Stimulated activated CD4-positive, alpha-beta T cell treated with anti-CD3 and anti-CD28 coated beads, Interleukin-1b, Interleukin-23, amount 100 ng/mL, for 24 hours (primary cell): Measurements from ENCODE around the gene MED28.
"Not testable (repeated sequence)": the region's sequence is repeated elsewhere in the genome, so short reads cannot be mapped to it uniquely, and the experiment has no call there.

ENCODE experiments used
- DNase-seq, 4 experiments: peaks; one replicate each; pipeline ENCODE4 v3.0.0-alpha.2; 2020; ENCODE audit warnings: low read depth in 4 of 4, low spot score in 1 of 4

The MED28 gene, protein sequence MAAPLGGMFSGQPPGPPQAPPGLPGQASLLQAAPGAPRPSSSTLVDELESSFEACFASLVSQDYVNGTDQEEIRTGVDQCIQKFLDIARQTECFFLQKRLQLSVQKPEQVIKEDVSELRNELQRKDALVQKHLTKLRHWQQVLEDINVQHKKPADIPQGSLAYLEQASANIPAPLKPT

DNA sequence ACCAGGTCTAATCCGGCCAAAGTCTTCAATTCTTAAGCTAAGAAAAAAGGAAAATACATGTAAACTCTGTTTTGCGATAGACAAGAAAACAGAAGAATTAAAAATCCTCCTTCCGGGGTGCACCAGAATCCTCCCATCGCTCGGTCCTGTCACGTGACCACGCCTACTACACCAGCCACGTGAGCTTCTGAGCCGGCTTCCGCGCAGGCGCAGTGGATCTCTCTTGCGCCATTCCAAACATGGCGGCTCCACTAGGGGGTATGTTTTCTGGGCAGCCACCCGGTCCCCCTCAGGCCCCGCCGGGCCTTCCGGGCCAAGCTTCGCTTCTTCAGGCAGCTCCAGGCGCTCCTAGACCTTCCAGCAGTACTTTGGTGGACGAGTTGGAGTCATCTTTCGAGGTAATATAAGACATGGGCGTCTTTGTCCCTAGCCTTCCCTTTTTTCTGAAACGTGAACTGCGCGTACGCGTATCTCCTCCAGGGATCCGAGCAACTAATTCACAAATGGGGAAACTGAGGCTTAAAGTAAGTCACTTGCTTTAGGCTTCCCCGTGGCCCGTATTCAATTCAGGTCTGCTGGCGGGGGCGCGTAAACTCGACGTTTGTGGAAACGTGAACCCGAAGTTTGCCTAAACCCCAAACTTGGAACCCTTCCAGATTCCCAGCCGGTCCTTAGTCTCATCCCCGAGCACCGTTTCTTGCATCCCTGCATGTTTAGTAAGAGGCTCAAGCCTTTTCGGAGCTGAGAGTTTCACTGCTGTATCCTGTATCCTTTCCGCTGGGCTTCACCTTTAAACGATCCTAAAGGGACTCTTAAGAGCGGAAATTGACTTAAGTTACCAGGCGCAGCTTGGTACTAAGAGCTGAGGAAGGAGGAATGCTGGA, at the start of gene MED28:
Gene MED28 (plus strand): TSS at position 226 of the 884 bp plus-strand sequence. CDS start 14 bp downstream, at position 240.
- DNase-seq = peak; percentile 91 to 98 (median 92)

DNA sequence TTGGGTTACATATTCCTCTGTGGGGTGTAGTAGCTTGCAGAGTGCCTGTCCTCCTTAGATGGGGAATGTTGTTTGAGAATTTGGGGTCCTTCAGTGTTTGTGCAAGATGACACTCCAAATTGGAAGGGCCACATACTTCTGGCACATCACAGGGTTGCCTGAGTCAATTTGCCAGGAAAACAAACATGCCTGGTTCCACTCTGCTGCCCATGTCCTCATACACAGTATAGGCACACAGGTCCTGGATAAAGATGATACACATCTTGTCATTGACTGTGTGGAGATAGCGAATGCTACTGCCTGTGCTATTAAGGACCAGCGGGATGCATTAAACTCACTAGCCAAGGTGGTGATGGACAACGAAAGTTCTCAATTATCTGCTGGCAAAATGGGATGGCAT, 48.6 kb upstream of the MED28 start:
- DNase-seq = no peak

DNA sequence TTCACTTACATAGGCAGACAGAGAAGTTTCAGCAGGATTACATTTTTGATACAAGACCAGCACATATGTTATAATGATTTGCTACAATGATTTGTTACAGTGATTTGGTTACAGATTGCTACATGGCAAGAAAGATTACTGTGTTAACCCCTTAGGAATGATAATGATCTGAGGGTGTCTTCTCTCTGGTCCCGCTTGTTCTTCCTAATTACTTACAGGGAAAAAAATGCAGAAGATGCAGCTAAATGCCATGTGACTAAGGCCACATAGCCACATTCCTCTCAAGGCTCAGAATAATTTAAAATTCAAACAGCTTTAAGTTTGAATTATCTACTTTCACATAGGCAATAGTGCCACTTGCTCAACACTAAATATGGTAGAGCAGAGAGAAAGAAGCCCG, 47.2 kb upstream of the MED28 start:
- no peak for DNase-seq

DNA sequence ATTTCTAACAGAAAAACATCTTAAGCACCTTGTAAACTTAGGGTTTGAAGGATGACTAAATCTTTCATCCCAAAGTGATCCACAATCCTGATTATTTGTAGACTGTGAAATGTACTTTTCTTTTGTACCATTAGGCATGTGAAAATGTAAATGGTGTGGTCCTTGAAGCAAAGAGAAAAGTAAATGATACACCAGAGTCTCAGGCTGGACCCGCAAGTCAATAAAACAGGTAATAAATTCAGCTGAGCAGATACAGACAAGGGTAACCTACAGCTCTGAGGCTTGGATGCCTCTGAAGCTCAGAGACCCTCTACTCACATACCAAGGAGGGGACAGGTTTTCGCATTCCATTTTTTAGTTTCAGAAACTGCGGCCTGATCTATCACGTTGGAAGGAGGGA, 40.2 kb upstream of the MED28 start:
- no peak for DNase-seq

DNA sequence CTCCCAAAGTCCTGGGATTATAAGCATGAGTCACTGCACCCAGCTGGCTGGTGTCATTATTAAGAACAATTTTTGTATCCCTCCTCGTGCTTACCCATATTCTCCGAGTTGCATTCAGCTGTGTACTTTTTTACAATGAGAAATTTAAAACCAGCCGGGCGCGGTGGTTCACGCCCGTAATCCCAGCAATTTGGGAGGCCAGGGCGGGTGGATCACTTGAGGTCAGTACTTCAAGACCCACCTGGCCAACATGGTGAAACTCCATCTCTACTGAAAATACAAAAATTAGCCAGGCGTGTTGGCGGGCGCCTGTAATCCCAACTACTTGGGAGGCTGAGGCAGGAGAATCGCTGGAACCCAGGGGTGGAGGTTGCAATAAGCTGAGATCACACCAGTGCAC, 39.3 kb upstream of the MED28 start:
- not testable (repeated sequence) for DNase-seq

DNA sequence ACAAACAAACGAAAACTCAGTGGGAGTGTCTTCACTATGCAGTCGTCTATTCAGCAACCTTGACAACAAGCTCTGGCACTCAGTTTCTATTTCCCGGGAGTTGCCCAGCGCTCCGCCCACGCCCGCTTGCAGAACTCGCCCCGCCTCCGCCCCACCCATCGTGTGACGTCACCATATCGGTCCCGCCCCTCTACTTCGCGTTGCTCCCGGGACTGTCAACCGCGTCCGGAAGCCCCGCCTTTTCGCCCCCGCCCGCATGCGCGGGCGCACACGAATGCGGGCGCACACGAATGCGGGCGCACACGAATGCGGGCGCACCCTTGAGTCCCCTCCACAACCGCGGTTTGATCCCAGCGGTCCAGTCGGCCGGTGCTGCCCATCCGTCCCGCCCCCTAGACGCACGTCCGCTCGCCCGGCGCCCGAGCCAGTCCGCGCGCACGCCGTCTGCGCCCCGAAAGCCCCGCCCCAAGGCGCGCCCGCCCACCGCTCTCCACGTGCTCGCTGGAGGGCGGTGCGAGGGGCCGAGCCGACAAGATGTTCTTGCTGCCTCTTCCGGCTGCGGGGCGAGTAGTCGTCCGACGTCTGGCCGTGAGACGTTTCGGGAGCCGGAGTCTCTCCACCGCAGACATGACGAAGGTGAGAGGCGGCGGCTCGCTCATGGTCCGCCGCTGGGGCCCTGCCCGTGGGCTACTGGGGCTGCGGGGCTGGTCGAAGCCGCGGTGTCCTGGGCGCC, 37.3 kb upstream of the MED28 start, which contains the start of gene LAP3:
Gene LAP3 (plus strand): TSS at position 267 of the 733 bp plus-strand sequence. CDS start 268 bp downstream, at position 535.
- peak; percentile 94 to 100 (median 98) for DNase-seq

DNA sequence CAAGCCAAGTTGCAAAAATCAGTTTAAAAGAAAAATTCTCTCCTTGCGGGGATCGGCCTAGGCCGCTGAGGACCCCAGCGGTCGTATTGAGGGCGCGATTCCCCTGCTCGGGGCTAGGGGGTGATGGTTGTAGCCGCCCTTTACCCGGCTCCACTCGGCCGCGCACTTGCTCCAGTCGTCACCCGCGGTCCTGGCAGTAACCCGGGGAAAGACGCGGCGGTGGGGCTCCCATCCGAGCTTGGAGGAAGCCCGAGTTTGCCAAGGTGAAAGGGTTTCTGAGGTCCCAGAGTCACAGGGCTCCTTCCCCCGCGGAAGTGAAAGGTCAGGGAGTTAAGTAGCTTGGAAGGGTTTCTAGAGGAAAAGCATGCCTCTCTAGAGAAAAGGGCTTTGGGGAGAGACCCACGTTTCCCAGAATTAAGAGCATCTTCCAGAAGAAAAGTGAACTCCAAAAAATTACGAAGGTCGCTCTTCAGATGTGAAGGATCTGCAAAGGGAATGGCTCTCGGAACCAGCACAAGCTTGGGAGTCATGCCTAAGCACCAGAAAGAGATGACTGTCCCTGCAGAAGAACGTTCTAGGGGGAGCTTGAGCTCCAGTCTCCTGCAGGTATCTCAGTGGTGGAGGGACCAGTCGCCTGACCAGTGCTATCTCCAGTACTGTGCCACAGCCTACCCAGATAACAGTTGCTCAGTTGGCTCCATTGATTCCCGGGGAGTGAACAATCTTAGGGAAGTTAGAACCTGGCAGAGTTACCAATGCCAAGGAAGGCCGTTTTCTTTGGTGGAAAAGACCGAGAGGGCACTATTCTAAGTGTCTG, 36.6 kb upstream of the MED28 start:
- DNase-seq = peak in 2 of 4 experiments; percentile 24 to 26

DNA sequence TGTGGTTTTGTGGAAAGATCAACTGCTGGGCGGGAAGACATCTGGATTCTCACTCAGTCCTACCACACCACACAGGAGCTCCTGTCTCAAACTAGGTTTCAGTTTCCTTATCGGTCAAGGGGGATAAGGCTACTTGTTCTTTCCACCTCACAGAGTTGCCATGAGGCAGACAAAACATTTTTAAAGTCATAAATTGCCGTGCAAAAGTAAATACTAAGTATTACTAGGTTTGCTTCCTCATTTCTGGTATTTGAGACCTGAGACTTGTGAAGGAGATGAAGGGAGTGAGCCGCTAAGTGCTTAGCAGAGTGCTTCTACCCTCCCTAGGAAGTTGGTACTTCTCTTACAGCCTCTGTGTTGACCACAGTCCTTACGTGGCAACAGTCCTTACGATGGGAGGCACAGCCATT, 36.0 kb upstream of the MED28 start:
- DNase-seq = no peak

DNA sequence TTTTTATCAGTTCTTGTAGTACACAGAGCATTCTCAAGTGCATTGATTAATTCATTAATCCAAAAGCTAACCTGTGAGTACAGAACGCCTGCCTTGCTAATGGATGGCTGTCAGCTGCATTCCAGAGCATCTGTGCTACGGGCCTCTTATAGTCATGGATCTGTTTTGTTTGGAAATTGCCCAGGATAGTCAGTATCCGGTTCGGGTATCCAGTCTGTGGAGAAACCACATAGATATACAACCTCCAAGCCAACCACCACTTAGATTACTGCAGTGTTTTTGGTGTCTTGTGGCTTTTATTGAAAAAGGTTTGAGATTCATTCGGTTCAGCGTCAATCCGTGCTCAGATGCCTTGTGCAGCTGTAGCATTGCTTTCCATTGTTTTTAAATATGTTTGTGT, 33.5 kb upstream of the MED28 start:
- DNase-seq = no peak

DNA sequence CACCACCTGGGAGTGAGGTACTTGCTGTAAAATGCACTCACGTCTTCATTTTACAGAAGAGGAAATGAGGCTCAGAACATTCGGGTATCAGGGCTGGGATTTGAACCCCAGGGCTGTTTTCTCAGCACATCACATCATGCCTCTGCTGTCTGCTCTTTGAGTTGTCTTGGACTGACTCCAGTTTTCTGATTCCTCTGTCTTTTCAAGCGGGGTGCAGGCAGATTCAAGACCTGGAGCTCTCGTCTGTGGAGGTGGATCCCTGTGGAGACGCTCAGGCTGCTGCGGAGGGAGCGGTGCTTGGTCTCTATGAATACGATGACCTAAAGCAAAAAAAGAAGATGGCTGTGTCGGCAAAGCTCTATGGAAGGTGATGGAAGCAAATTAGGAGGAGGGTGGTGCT, 31.2 kb upstream of the MED28 start:
- DNase-seq = no peak

DNA sequence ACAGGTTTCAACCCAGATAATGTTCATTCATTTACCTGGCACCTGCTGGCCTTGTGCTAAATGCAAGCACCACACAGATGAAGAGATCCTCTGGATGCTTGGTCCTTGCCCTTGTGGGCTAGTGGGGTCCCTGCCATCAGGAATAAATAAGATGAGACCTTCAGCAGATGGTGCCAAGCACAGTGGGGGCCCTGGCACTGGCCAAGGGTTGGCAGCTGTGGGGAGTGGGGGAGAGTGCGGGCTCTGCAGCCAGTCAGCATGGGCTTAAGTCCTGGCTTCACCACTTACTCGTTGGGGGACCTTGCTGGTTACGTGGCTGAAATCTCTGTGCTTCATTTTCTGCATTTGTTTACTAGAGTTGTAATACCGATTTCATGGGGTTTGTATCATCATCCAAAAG, 30.5 kb upstream of the MED28 start:
- no peak for DNase-seq

DNA sequence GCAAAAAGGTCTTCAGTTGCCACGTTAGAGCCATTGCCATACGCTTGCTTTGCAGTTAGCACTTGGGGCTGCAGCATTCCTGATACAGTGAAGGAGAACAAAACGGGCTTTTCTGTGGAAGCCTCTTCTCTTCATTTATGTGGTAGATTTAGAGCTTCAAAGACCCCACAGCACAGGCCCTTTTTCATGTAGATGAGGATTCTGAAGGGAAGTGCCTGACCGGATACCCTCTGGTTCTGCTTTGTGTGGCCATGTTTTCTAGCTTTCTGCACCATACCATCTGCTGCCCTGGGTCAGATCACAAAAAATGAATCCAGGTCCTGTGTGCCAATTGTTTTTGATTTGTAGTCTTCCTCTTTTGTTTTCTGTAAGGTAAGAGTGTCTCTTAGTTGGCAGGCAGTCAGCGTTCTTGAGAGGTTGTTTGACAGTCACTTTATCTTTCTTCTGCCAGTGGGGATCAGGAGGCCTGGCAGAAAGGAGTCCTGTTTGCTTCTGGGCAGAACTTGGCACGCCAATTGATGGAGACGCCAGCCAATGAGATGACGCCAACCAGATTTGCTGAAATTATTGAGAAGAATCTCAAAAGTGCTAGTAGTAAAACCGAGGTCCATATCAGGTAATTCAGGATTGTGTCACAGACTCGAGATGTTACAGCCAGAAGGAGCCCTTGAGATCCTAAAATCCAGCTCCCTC, 29.8 kb upstream of the MED28 start:
- no peak for DNase-seq

DNA sequence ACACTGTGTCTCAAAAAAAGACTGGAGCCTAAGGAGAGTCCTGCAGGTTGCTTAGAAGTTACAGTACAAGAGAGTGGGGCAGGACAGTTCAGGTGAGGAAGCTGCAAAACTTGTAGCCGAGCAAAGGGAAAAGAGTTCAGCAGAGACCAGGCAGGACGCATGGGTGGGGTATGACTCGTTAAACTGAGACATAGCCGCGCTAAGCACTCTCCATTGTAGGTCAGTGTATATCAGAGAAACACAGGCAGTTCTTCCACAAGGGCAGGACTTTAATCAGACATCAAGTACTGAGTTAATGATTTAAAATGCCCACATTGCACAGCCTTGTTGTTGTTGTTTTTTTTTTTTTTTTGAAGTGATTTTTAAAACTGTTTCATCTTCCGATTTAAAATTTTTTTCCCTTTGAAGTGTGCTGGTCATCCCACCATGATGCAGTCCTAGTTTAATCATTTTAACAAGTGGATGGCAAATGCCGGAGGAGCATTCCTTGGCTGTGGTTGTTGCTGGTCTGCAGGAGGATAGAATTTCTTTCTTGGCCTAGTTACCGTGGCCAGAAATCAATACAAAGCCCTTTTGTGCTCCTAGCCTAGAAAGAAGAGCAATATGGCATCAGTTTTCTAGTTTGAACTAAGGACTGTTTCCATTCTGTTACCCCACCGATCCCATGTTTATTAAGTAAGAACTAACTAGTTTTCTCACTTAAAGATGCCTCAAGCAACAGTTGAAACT, 27.2 kb upstream of the MED28 start:
- no peak for DNase-seq

DNA sequence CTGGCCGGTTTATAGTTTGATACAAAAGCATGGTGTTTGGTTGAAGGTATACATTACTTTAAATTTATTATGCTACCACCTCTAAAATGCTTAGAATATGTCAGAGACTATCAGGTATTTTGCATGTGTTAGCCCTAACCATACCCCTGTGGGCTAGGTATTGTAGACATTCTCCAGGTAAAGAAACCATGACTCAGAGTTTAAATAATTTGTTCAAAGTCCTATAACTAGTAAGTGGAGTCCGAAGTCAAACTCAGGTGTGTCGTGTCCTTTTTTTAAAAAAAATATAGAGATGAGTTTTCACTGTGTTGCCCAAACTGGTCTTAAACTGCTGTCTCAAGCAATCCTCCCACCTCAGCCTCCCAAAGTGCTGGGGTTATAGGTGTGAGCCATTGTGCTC, 25.1 kb upstream of the MED28 start:
- no peak for DNase-seq

DNA sequence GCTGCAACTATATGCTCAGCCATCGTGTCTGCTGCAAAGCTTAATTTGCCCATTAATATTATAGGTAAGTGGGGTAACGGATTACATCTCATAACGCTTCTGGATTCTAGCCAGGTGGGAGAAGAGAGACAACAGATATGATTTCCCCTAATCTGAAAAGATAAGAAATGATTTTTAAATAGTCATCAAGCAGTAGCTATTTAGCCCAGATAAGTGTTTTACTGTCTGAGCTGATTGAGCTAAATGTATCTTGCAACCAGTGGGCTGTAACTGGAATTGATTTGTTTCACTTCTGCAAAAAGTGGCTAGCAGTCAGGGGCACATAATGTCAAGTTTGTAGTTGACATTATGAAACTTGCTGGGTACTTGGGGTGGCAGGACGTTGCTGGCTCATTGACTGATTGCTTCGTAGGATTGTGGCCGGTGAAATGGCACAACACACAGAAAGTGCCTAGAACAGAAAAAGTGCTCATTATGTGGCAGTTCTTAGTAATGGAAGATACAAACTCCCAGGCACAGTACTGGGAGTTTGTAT, 18.9 kb upstream of the MED28 start:
- no peak for DNase-seq

DNA sequence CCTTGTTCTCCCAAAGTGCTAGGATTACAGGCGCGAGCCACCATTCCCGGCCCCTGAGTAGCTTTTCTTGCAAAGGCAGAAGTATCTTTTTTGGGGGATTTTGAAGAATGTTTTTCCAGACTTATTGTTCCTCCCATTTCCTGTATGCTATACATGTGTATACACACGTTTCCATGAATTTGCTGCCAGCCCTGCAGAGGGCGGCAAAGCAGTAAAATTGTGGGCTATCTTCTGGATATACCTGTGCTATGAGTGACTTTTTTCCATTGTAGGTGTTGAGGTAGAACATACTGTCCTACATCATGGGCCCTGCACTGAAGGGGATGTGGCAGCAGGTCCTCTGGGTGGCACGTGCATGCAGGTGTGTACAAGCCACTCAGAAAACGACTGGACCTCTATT, 16.9 kb upstream of the MED28 start:
- no peak for DNase-seq

DNA sequence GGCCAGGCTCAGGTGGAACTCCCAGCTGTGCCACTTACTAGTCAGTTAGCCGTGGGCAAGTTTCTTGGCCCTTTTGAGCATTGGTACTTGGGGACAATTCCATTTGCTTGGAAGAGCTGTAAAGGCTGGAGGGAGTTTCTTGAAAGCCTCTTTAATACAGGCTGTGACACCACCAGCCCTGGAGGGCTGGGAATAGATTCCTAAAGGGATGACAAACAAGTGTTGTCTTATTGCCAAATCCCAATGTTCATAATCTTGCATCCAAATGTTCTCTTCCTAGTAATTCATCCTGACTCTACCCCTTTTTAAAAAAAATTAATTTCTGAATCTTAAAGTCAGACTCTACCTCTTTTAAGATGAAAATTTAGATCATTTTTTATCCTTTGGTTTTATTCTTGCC, 14.6 kb upstream of the MED28 start:
- no peak for DNase-seq

DNA sequence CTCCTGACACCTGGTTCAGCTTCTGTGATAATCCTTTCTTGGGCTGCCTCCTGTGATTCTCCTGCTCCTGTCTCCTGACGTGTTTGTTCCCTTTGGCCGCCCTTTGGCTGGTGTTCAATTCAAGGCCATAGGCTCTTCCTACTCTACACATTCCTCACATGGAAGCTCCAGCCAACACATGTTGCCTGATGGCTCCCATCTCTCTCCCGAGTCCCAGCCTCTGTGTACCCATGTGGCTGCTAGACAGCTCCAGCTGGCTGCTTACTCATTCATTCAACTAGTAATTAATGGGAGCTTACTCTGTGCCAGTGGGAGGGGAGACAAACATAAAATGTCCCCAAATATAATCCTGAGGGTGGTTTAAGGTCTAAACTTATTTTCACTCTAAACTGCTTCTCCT, 9.2 kb upstream of the MED28 start:
- DNase-seq = no peak

DNA sequence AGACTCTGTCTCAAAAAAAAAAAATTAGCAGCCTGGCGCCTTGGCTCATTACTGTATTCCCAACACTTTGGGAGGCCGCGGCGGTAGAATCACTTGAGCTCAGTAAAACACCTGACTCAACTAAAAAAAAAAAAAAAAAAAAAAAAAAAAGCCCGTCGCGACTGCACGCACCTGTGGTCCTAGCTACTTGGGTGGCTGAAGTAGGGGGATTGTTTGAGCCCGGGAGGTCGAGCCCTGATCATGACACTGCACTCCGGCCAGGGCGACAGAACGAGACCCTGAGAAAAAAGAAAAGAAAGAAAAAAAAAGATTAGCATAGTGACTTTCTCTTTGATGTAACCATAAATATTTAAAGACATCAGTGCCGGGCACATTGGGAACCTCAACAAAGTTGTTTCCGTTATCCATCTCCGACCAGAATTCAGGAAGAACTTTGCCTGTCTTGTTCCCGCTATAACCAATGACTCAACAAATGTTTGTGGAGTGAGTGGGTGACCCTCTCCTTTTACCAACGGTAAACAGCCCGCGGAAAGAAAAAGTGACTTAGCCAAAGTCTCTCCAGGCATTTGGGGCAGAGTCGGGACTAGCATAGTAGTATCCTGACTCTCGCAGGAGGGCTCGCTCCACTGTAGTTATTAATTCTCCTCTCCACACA, 553 bp upstream of the MED28 start:
- DNase-seq = no peak
